Liver (tissue), 3 donors: Measurements from ENCODE around the gene TUBGCP5.

Experiments used
- CTCF ChIP-seq: fragments of 150-350 bp; IDR thresholded peaks from 2 replicates; pipeline ENCODE4 v1.5.1; 2017; ENCODE audit warnings: improper control_type of control experiment, low read depth, low read length; ENCODE audit not compliant: missing input control
- EGR1 ChIP-seq, 2 donors: IDR thresholded peaks; 2 replicates each; pipeline ENCODE4 v1.6.1; 2016 to 2018; ENCODE audit warnings: antibody characterized with exemption in 2 of 2, low read depth in 2 of 2
- GABPA ChIP-seq, 2 donors: IDR thresholded peaks in 1 of 2; conservative IDR thresholded peaks in 1 of 2; 2 replicates each; pipeline ENCODE4 v1.6.1; 2016; ENCODE audit warnings: antibody characterized with exemption in 2 of 2, mild to moderate bottlenecking in 1 of 2, moderate library complexity in 1 of 2
- JUND ChIP-seq, 2 donors: IDR thresholded peaks; 2 replicates each; pipeline ENCODE4 v1.6.1; 2016; ENCODE audit warnings: antibody characterized with exemption in 2 of 2
- RAD21 ChIP-seq, 2 donors: IDR thresholded peaks; 2 replicates each; pipeline ENCODE4 v1.6.1; 2016; ENCODE audit warnings: antibody characterized with exemption in 2 of 2, mild to moderate bottlenecking in 2 of 2
- SP1 ChIP-seq: IDR thresholded peaks from 2 replicates; pipeline ENCODE4 v1.6.1; 2018; ENCODE audit warnings: antibody characterized with exemption, mild to moderate bottlenecking
- TAF1 ChIP-seq: conservative IDR thresholded peaks from 2 replicates; pipeline ENCODE4 v1.6.1; 2016; ENCODE audit warnings: antibody characterized with exemption, mild to moderate bottlenecking
- YY1 ChIP-seq: IDR thresholded peaks from 2 replicates; pipeline ENCODE4 v1.6.1; 2016; ENCODE audit warnings: antibody characterized with exemption, mild to moderate bottlenecking
- donor health status: healthy.
- donor health status: healthy.

- TF ChIP-seq CTCF (no peak), SP1 (no peak), GABPA (IDR thresholded peaks at IDR 0.05 in 1 of 2, conservative IDR thresholded peaks at IDR 0.05 in 1 of 2) (no peak), EGR1 (IDR thresholded peaks at IDR 0.05; ENCODE audit: low read depth in 2 of 2) (no peak), RAD21 (IDR thresholded peaks at IDR 0.05) (no peak), TAF1 (no peak), JUND (IDR thresholded peaks at IDR 0.05) (no peak), YY1 (no peak)
Observed at GRCh38 chr15:22974745-22975144, 64.6 kb downstream of the TUBGCP5 start.
